GM19025 (cell line): ENCODE data around the gene ZFPM1.
"Not testable (repeated sequence)": the region's sequence is repeated elsewhere in the genome, so short reads cannot be mapped to it uniquely, and the experiment has no call there.

Experiments used
- ATAC-seq: cut with Tn5 transposase; IDR thresholded peaks from one replicate; pipeline ENCODE4 v1.9.1; 2021; ENCODE audit warnings: mild to moderate bottlenecking, low read depth, moderate library complexity; ENCODE audit not compliant: unreplicated experiment

The ZFPM1 gene

DNA sequence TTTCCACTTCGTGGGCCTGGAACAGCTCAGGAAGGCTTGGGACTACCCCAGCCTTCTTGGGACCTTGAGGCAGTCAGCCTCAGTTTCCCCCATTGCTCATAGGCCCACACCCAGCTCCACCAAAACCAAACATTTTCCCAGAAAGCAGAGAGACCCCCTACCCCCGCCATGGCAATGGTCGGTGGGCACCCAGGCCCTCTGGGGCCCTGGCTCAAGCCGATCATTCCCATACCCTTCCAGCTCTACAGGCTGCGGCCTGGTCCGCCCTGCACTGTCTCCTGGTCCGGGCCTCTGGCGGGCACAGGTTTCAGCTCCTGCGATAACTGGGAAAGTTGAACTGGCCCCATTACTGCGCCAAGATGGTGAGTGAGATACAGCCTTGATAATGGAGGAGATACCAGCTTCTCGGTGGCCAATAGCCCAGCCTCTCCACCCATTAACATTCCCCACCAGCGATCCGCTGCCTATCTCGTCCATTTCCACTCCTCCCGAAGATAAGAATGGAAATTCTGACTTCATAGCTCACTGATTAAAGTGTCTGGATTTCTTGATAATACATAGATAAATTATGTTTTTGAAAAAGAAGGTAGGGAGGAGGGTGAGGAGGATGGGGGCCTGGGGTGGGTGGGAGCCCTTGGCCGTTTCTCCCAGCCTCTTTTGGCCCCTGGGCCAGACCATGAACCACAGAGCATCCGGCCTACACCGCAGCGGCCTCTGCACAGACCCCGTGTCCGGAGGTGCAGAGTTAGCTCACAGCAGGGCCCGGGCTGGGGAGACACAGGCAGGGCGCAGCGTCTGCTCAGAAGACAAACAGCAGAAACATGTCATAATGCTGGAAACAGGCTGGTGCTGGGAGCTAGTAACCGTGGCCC is 11.6 kb downstream of the ZFPM1 start:
- ATAC-seq = no peak

DNA sequence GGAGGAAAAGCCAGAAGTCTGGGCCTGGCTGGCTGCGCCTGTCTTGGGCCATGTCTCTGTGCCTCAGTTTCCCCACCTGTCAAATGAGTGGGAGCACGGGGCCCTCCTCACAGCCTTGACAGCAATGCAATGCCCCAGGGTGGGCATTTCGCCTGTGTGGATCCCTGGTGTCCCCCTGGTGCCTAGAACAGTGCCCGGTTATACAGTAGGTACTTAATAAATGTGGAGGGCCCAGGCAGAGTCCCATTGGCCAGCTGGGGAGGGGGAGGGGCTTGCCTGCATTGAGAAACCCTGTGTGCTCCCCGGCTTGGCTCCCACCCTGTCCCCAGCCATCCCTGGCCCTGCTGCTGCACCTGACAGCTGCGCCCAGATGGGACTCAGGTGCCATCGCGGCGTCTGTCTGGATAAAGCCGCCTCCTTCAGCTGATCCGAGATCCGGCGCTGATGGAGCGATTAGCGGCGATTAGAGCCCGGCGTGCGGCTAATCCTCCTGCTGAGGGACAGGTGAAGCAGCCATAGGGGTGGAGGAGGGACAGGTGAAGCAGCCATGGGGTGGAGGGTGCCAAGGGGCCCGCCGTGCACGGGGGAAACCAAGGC is 12.4 kb downstream of the ZFPM1 start:
- no peak for ATAC-seq

DNA sequence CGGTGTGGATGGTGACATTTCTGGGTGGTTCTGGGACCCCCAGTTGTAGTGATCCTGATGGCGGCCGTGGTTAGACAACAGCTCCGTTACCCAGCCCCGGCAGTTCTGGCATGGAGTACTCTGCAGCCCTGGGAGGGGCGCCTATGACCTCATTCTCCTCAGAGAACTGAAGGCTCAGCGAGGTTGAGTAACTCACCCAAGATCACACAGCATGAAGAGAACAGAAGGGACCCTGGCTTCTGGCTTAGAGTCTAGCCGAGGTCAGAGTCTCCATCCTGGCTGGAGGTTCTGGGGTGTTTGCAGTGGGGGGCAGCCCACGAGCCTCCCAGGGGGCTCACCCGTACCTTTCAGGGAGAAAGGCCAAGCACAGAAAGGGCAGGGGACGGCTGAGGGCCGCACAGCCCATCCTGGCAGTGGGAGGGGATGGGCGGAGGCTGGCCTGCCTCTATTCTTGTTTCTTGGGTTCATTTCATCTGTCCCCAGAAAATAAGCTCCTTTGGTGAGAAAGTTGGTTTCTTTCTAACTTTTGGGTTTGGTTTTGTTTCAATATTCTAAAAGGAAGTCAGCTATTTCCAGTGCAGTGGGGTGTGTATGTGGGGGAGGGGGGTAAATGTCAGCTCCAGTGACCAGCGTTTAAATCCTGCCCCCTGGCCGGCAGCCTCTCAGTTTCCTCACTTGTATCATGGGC is 13.2 kb downstream of the ZFPM1 start:
- ATAC-seq = no peak

DNA sequence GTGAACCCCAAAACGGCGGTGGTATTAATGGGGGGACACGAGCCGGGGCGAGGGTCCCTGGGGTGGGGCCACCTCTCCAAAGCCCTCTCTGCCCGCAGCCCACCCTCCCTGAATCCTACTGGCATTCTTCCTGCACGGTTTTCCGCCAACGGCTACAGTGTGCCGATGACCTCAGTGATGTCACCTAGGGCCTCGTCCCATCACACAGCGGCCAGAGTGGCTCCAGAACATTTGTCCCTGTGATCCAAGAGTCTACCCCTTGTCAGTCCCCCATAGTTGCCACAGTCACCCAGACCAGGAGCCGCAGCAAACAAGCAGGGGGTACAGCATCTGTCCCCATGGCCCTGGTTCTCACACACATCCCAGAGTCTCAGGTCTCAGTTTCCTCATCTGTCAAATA is 13.9 kb downstream of the ZFPM1 start:
- ATAC-seq = no peak

GRCh38 chr16:88467541-88467944 is 14.5 kb downstream of the ZFPM1 start:
- ATAC-seq = no peak

- no peak for ATAC-seq
Observed at GRCh38 chr16:88468275-88469129, 15.4 kb downstream of the ZFPM1 start.

DNA sequence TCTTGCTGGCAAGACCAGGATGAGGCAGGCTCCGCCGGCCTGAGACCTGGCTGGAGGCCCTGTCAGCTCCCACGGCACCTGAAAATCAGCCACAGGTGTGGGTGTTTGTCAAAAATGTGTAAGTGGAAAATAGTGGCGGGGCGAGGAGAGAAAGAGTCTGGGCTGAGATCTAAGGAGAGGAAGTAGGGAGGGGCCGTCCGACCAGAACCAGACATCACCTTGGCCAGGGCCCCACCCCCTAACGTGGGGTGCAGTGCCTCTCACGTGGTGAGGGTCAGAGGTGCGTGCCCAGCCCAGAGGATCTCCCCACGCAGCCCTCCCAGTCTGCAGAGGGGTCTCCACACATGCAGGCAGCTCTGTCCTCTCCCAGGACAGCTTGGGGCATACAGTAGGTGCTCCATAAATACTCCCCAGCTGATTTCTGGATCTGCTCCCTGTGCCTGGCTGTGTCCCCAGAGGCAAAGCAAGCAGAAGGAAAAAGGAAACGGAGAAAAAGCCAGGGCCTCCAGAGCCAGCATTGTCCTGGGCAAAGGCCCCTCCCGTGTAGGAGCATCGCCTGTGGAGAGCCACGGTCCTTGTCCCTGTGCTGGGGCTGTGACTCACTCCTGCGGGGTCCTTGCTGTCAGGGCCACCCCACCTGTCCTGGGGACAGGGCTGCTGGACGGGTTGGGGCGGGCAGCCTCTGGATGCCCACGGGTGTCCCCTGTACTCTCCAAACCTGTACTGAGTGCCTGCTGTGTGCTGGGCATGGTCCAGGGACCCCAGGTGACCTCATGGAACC is 16.7 kb downstream of the ZFPM1 start:
- no peak for ATAC-seq

- not testable (repeated sequence) for ATAC-seq
Observed at GRCh38 chr16:88470396-88470680, 17.3 kb downstream of the ZFPM1 start.

- ATAC-seq = not testable (repeated sequence)
Observed at GRCh38 chr16:88470696-88471095, 17.6 kb downstream of the ZFPM1 start.

GRCh38 chr16:88471115-88471514 is 18.0 kb downstream of the ZFPM1 start:
- no peak for ATAC-seq

DNA sequence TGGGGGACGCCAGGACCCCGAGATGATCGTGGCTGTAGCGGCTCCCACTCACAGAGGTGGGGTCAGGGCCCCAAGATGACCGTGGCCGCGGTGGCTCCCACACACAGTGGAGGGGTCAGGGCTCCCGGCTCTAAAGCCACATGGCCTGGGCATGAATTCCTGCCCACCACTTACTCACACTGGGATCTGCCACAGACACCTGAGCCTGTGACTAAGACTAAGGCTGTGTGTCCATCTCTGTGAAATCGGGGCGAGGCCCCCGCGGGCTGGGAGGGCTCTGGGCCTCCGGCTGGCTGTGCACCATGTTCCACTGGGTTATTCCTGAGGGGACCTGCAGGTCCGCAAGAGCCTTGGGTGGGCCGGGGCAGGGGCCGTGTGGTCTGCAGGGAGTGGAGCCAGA is 18.5 kb downstream of the ZFPM1 start:
- no peak for ATAC-seq

DNA sequence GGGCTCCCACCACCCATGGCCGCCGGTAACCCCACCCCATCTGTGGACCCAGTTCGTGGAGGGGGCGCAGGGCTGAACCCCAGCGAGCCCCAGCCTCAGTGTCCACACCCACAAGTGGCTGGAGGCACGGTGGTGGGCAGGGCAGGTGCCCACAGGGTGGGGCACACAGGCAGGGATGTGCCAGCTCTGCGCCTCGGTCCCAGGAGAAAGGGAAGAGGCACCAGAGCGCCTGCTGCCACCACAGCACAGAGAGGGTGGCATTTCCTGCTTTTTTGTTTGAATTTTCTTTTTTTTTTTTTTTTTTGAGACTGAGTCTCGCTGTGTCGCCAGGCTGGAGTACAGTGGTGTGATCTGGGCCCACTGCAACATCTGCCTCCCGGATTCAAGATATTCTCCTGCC is 19.0 kb downstream of the ZFPM1 start:
- no peak for ATAC-seq

- ATAC-seq = no peak
Observed at GRCh38 chr16:88472637-88473205, 19.6 kb downstream of the ZFPM1 start.

DNA sequence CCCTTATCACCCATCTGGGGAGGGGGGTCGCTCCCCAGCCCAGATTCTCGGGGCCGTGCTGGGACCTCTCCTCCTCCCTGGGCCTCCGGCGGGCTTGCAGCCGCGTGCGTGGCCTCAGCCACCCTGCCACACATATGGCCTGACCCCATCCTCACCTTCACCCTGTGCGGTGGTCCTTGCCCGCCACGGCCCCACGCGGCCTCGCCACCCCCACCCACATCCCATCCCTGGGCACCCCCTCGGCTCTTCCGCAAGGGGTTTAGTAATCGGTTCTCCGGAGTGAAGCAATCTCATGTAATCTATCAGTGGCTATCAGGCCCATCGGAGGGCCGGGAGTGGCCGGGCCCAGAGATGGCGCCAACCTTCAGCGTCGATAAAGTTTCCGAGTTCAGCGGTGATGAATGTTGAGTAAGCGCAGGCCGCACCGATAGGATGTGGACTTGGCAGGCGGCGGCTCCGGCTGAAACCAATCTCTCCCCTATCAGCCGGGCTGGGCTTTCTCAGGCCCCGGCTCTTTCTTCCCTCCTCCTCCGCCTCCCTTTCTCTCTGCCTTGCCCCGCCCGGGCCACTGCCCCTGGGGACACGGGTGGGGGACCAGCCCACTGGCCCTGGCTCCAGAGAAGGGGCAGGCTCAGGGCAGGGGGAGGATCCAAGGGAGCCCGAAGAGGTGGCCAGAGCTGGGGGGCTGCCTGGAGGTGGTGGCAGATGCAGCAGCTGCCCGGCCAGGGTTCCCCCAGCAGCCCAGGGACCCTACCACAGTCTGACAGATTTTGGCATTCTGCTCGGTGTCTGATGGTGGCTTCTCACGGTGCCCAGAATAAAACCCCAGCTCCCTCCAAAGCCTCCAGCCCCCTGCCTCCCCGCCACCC is 20.8 kb downstream of the ZFPM1 start:
- no peak for ATAC-seq

DNA sequence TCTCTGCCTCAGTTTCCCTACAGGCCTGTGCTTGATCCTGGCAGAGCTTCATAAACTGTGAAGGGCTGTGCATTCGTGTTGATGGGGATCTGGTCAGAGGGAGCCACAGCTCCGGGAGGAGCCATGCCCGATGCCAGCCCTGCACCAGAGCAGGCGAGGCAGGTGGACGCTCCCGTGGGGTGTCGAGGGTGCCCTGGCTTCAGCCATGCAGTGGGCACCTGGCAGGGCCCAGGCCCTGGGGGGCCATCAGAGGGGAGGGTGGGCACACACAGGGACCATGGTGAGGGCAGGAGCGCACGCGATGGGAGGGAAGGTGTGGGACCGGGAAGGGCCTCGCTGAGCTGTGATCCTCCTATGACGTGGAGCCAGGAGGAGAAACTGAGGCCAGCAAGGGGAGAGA is 22.0 kb downstream of the ZFPM1 start:
- no peak for ATAC-seq

- ATAC-seq = no peak
Observed at GRCh38 chr16:88476203-88476602, 23.1 kb downstream of the ZFPM1 start.

DNA sequence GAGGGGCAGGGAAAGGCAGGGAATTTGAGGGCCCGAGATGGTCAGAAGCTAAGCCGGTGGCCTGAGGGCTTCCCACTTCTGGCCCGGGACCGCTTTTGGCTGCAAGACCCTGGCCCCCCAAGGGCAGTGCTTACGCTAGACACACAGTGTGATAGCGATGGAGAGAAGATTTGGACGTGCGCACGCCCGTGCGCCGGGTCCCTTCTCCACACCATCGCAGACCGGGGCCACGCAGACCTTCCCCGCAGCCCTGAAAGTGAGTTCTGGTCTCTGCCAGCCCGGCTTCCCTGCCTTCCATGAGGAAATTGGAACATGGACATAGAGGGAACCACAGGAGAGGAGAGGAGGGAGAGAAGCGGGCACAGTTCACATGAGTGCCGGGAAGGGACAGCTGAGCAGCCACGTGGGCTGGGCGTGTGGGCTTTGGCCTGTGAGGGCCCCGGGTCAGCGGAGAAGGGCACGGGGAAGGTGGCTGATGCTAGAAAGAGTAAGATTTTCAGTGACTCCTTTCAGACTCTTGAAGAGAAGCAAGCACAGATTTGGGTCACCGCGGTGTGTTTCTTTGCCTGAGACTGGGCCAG is 23.8 kb downstream of the ZFPM1 start:
- no peak for ATAC-seq
